Gastroesophageal sphincter (tissue), 3 donors: ENCODE measurements around the gene EXOC2.

Source experiments
- CTCF ChIP-seq, 4 experiments: fragments of 200-600 bp in 2 of 4; fragments of 450-650 bp in 2 of 4; sonication (generic) in 1 of 4; IDR thresholded peaks; one replicate each; pipeline ENCODE4 v1.5.1; 2017 to 2019; ENCODE audit warnings: antibody characterized with exemption in 4 of 4, mild to moderate bottlenecking in 2 of 4, moderate library complexity in 2 of 4
- EP300 ChIP-seq: sonication (generic); formaldehyde crosslinking; IDR thresholded peaks from one replicate; pipeline ENCODE4 v1.6.1; 2017; ENCODE audit warnings: antibody characterized with exemption, mild to moderate bottlenecking
- POLR2A ChIP-seq, 2 donors: fragments of 450-650 bp; IDR thresholded peaks; one replicate each; pipeline ENCODE4 v1.6.1; 2017; ENCODE audit warnings: antibody characterized with exemption in 2 of 2, mild to moderate bottlenecking in 2 of 2, moderate library complexity in 1 of 2
- POLR2AphosphoS5 ChIP-seq: sonication (generic); formaldehyde crosslinking; IDR thresholded peaks from one replicate; pipeline ENCODE4 v1.6.1; 2017; ENCODE audit warnings: antibody characterized with exemption

- TF ChIP-seq POLR2A (IDR thresholded peaks at IDR 0.05) = no peak
- TF ChIP-seq POLR2AphosphoS5 = no peak
- no peak for TF ChIP-seq CTCF (IDR thresholded peaks at IDR 0.05)
- TF ChIP-seq EP300 = no peak
These were observed 10.6 kb upstream of the EXOC2 start for GRCh38 chr6:703552-703951.
